HG02884 (cell line): ENCODE data around the gene DPEP1.
A peak's percentile ranks its signal among the peaks of the same experiment; 100 is the strongest.
"Not testable (repeated sequence)": the region's sequence is repeated elsewhere in the genome, so short reads cannot be mapped to it uniquely, and the experiment has no call there.

Source experiments
- ATAC-seq: cut with Tn5 transposase; IDR thresholded peaks from one replicate; pipeline ENCODE4 v1.9.1; 2021; ENCODE audit warnings: mild to moderate bottlenecking, moderate library complexity; ENCODE audit not compliant: unreplicated experiment

DPEP1 gene

GRCh38 chr16:89645122-89645521, 31.7 kb downstream of the DPEP1 start:
- ATAC-seq, result no peak

- ATAC-seq, result no peak
These were observed 32.8 kb downstream of the DPEP1 start for GRCh38 chr16:89646270-89646669.

DNA sequence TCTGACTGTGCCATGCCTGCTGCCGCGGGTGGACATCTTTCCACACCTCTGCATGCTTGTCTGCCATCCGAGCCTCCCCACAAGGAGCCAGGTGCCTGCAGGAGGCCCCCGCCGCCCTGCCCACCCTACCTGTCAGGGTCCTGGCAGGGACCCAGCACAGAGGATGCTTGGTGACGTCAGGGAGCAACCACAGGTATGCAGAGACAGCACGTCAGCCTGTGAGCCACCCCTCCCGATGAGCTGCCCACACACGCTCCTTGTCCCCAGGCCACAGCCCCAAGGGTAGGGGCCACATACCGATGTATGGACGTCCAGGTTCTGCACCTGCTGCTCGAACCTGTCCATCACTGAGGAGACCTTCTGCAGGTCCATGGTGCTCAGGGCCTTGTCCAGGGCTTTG, 33.5 kb downstream of the DPEP1 start:
- ATAC-seq, result no peak

DNA sequence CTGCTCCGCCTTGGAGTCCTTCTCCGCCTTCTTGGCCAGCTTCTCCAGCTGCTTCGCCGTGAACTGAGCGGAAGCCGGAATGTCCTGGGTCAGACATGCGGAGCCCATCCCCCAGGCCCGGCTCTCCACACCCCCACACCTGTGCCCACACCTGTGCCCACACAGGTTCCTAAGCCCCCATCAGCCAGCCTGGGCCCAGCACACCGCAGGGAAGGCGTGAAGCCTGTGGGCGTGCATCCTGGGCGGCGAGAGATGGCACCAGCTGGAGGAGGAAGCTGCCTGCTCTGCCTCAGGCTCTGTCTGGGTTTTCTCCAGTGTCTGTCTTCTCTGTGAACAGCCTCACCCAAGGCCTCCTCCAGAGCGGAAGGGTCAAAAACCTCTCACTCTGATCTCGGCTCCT, 38.1 kb downstream of the DPEP1 start:
- ATAC-seq, result no peak

DNA sequence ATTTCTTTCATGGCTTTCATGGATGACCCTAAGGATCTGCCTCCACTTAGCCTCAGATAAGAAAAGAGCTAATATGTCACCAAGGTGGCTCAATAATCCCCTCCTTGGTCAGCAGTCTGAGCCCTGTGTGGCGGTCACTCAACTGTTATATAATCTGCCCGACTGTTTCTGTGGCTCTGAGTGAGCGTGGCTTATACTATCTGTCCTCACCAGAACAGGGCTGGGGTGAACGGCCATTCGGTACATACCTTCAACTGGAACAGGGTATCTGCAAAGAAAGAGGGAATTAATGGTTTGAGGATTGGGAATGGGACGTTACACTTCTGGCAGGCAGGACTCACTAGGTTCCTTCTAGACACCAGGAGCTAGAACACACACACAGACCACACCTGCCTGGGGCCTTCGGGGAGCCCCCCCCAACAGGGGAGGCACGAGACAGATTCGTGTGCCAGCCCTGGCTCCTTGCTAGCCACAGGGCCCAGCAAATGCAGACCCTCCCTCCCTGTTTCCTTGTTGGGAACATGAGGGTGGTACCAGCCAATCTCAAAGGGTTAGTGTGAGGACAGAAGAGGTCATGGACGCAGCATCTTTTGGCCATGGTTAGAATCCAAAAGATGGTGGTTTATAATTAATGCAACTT, 40.3 kb downstream of the DPEP1 start:
- no peak for ATAC-seq

GRCh38 chr16:89655062-89655643, 41.7 kb downstream of the DPEP1 start:
- ATAC-seq, result no peak

DNA sequence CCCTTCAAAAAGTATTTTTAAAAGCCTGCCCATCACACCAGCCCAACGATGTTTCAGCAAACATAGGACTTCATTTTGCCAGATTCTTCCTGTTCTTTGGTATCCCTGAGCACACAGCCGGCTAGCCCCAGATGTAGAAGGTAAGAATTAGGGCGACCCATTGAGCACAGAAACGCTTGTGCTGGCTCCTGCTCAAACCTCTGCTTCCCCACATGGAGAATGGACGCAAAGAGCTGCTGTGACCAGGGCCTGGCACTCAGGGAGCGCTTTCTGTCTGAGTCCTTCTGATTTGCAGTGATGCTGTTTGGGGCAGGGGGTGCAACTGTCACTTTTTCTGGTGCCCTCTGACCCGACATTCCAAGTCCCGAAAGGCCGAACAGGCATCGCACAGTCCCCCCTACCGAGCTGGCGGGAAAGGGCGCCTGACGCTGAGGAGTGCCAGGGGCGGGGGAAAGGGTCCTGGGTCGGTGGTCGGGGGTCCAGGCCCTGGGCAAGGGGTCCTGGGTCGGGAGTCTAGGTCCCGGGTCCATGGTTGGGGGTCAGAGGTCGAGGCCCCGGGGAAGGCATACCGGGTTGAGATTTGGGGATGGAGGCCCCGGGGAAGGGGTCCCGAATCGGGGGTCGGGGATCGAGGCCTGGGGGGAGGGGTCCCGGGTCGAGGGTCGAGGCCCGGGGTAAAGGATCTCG, 43.1 kb downstream of the DPEP1 start:
- no peak for ATAC-seq

GRCh38 chr16:89657442-89658220, 44.2 kb downstream of the DPEP1 start, which contains the start of the genes CHMP1A and SPATA33:
CHMP1A (minus strand) TSS chr16:89657708; CDS start chr16:89657588, 120 bp downstream.
SPATA33 (plus strand) TSS chr16:89657836; CDS start chr16:89657912, 76 bp downstream.
- peak; percentile 83 for ATAC-seq

DNA sequence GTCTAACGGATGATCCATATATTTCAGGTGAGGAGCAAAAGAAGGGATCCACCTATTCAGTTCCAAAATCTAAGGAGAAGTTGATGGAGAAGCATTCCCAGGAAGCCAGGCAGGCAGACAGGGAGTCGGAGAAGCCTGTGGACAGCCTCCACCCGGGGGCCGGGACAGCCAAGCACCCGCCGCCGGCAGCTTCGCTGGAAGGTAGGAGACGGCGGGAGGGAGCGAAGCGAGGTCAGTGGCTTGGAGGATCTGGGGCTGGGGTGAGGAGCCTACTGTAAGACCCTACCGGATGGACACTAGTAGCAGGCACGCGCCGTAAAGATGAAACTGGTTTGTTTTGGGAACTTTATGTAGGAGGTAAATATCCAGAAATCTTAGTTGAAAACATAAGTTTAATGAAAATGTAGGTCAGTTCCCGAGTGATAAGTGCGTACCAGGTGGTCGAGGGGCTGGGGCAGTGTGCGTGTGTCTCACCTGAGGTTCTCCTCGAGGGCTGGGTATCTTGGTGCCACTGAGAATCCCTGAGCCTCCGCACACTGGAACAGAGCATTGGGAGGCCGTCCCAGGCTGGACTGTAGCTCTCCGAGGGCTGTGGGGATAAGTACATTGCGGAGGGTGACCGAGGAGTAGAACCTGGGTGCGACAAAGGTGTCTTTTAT, 44.9 kb downstream of the DPEP1 start:
- ATAC-seq, result no peak

- ATAC-seq, result no peak
These were observed 46.7 kb downstream of the DPEP1 start for GRCh38 chr16:89660146-89660545.

GRCh38 chr16:89661215-89661614, 47.8 kb downstream of the DPEP1 start:
- ATAC-seq, result no peak

- not testable (repeated sequence) for ATAC-seq
These were observed 50.8 kb downstream of the DPEP1 start for GRCh38 chr16:89664238-89664637.

GRCh38 chr16:89667000-89667399, 53.6 kb downstream of the DPEP1 start:
- not testable (repeated sequence) for ATAC-seq

DNA sequence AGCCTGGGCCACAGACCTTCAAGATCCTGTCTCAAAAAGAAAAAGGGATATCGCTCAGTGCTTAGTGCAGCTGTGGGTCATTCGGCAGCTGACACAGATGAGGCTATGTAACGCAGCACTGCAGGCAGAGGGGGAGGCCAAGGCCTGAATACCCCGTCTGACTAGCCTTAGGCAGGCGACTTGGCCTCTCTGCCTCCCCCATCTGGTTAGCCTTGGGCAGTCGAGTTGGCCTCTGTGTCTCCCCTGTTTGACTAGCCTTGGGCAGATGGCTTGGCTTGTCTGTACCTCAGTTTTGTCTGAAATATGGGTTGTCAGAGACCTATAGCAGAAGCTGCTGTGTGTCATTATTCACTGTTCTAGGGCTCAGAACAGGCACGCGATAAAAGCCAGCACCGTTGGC, 54.2 kb downstream of the DPEP1 start:
- ATAC-seq, result no peak

DNA sequence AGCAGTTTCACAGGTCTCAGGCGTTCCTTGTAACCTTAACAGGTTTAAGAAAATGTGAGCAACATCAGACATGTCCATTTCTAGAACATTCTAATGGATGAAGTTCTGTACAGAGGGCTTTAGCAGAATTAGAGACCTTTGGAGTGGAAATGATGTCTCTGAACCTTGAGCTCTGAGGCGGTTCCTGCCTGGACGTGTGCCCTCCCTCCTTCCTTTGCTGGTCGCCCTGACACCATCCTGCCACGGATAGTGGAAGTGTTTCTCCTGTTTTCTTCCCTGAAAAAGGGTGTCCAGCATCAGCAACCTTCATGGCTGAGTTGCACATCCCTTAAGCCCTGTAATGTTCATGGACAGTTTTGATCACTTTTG, 55.3 kb downstream of the DPEP1 start:
- ATAC-seq, result no peak

GRCh38 chr16:89669755-89670154, 56.3 kb downstream of the DPEP1 start:
- ATAC-seq, result no peak

- ATAC-seq, result no peak
These were observed 57.3 kb downstream of the DPEP1 start for GRCh38 chr16:89670496-89671431.

DNA sequence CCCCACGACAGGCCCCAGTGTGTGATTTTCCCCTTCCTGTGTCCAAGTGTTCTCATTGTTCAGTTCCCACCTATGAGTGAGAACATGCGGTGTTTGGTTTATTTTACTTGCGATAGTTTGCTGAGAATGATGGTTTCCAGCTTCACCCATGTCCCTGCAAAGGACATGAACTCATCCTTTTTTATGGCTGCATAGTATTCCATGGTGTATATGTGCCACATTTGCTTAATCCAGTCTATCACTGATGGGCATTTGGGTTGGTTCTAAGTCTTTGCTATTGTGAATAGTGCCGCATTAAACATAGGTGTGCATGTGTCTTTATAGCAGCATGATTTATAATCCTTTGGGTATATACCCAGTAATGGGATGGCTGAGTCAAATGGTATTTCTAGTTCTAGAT, 58.1 kb downstream of the DPEP1 start:
- ATAC-seq, result not testable (repeated sequence)

DNA sequence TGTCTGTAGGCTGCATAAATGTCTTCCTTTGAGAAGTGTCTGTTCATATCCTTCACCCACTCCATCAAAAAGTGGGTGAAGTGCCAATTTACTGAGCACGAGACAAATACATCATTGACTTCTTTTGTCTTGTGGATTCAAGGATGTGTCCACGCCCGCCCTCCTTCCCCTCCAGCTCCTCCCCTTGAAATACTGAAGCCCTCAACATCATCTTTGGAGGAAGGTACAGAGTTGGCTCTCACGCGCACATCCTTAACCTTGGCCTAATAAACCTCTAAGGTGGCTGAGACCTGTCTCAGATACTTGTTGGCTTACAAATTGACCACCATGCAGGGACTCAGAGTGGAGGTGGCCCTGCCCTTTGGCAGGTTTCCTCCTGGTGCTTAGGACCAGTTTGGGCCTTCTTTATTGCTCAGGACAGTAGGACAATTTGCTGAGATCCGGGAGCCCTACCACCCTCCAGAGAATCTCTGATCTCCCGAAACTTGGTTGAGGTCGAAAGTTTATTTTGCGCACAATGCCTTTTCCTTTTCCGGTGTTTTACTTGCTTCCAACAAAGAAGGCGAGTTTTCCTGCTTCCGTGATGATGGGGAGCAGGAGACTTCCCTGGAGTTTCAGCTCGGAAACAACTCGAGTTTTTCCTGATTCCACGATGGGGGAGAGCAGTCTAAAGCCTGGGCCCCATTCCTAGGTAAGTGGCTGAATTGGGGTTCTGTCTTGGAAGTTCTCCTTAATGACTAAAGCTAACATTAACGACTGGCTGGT, 58.9 kb downstream of the DPEP1 start:
- ATAC-seq, result no peak
